Activated naive CD8-positive, alpha-beta T cell treated with anti-CD3 and anti-CD28 coated beads, Interleukin-2, amount 50 U/mL, for 16 hours (primary cell): Measurements from ENCODE around the gene SOX6.
"Not testable (repeated sequence)": the region's sequence is repeated elsewhere in the genome, so short reads cannot be mapped to it uniquely, and the experiment has no call there.

Experiments
- DNase-seq: peaks from one replicate; pipeline ENCODE4 v3.0.0-alpha.2; 2020; ENCODE audit warnings: low read depth, low spot score

Gene SOX6

DNA sequence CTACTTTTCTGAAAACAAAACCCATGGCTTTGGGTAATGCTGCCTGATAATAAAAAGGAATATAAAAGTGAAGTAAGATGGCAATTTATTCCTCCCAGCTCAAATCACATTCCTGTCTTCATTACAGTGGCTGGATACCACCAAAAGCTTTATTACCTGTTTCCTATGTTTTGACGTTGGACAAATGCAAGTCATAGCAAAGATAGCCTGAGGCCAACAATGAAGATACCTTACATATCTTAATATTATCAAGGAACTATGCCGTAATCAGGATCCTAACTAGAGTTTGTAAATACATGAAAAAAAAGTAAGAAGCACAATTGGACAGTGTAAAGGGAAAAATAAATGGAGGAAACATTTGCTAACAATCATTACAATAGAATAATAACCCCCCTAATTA, 202.4 kb downstream of the SOX6 start:
- DNase-seq: no peak

GRCh38 chr11:16151138-16151537, 205.2 kb downstream of the SOX6 start:
- DNase-seq: no peak

DNA sequence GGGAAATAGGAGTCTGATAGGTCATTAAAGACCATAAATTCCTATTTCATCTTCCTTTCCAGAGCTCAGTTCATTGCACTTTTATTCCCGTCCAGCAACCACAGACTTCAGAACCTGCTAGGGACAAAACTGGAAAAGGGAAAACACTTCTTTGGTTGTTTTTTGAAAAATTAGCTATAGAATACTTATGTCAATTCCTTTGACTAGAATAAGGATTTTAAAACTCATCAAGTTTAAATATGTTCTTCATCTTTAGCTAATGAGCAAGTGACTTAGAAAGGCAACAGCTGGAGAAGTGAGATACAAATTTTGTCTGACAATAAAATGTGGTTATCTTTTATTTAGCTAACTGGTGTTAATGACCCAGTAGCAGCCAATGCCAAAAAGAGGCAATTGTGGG, 206.9 kb downstream of the SOX6 start:
- DNase-seq: no peak

DNA sequence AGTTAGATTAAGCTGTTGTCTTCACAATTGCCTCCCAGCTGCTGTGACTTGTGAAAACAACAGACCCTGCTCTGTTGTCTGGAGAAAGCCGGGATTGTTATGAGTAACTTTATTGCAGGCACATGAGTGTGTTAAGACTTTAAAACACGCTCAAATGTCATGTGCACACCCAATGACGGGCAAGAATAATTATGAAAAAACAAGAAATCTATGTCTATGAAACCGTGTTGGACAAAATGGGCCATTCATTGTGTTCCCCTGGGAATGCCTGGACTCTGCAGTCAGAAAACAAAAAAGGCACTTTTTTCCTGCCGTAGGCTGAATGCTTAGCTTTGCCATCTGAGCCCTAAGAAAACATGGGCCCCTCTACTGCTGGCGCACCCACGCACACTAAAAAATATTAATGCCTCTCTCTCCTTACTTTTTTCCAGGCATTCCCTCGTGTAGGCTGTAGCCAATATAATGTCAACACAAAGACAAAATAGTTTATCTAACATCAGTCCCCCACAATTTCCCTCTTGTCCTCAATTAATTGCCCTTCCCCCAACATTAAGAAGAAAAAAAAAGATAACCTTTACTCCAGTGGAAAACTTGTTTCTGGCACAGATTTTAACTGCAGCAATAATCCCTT, 207.9 kb downstream of the SOX6 start:
- no peak for DNase-seq

DNA sequence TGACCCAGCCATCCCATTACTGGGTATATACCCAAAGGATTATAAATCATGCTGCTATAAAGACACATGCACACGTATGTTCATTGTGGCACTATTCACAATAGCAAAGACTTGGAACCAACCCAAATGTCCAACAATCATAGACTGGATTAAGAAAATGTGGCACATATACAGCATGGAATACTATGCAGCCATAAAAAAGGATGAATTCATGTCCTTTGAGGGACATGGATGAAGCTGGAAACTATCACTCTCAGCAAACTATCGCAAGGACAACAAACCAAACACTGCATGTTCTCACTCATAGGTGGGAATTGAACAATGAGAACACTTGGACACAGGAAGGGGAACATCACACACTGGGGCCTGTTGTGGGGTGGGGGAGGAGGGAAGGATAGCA, 209.4 kb downstream of the SOX6 start:
- not testable (repeated sequence) for DNase-seq

GRCh38 chr11:16141614-16142013, 214.7 kb downstream of the SOX6 start:
- not testable (repeated sequence) for DNase-seq

- not testable (repeated sequence) for DNase-seq
Observed at GRCh38 chr11:16141162-16141561, 215.2 kb downstream of the SOX6 start.

- no peak for DNase-seq
Observed at GRCh38 chr11:16136792-16137390, 219.5 kb downstream of the SOX6 start.

- no peak for DNase-seq
Observed at GRCh38 chr11:16133867-16134266, 222.5 kb downstream of the SOX6 start.

DNA sequence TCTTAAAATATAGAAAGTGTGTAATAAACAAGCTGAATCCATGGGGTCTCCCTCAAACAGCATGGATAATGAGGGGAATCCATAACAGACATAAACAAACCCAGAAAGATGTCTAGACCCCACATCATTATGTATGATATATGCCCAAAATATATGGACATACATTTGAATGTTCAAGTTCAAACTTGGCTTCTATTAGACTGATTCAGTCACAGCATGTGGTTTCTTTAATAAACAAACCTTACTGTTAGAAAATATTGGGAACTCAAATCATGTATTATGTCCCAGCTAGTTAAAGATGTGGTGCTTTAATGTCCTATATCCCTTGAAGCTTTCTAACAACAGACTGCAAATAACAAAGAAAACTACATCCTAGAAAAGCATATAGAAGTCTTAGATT, 228.6 kb downstream of the SOX6 start:
- DNase-seq: no peak

- DNase-seq: no peak
Observed at GRCh38 chr11:16126362-16126761, 230.0 kb downstream of the SOX6 start.

DNA sequence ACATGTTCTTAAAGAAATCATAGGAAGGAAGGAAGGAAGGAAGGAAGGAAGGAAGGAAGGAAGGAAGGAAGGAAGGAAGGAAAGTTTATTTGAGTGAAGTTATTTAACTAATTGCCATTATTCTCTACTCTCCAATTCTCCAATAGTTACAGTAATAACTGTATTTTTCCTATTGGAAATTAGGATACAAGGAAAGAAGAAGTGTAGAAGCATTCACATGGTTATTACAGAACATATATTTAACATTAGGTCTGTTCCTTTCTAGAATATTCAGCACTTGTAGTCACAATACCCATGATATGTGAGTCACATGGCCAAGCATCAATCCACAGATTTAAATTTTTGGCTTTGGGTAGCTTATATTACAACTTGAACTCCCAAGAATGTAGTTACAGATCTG, 230.6 kb downstream of the SOX6 start:
- DNase-seq: no peak

DNA sequence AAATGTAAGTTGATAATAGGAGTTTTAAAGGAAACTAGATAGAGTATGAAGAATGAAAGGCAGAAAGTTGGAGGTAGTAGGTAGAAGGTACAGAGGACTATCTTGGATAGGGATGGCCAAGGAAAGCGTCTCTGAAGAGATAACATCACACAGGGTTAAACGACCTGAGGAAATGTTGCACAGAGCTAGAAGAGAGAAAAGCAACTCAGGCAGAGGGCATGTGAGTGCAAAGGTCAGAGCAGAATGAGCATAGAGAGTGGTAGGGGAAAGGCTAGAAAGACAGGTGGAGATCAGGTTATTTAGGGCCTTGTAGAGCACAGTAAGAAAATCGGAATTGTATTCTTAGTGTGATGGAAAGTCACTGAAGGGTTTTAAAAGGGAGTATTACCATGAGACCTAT, 232.0 kb downstream of the SOX6 start:
- DNase-seq: no peak

- no peak for DNase-seq
Observed at GRCh38 chr11:16121853-16122252, 234.5 kb downstream of the SOX6 start.

DNA sequence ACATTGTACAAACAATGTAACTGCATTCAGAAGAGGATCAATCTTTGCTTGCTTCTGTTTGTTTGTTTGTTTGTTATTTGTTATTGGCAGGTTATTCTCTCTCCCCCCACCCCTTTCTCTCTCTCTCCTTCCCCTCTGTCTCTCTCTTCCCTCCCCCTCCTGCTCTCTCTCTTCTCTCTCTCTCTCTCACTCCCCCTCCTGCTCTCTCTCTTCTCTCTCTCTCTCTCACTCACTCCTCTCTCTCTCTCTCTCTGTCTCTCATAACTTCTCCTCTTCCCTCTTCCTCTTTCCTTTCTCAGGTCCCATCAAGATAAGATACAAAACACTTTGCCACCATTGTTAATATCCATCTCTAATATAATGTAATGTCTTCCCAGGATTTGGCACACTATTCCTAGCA, 236.3 kb downstream of the SOX6 start:
- no peak for DNase-seq

DNA sequence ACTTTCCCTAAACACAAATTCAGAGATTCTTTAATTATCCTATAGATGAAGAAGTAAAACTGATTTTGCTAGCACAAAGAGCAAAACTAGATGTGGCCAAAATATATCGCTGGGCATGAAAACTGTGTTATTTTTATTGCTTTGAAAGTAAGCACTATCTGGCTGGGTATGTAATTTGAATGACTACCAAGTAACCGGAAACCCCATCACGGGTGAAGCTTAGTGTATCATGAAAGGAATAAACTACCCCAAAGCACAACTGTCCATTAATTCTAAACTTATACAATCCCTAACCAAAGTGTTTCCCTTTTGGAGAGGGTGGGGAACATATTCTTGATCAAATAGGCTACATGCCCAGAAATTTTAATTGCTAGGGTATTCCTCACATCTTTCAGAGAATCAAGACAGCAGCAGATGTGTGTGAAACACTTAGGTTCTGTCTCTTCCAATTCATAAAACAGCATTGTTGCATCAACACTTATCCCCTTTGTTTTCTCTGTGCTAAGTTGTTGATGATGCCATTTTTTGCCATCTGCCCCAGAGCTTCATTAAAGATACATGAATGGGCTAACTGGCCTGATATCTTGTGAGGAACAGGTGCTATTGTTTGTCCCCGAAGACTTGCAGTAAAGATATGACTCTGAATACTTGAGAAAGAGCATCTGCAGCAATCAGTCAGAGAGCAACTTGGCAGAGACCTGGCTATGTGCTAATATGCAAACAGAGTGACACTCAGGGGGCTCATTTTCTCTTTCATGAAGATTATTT, 238.2 kb downstream of the SOX6 start:
- DNase-seq: no peak

- no peak for DNase-seq
Observed at GRCh38 chr11:16114978-16115871, 241.1 kb downstream of the SOX6 start.

- no peak for DNase-seq
Observed at GRCh38 chr11:16114431-16114830, 241.9 kb downstream of the SOX6 start.

- no peak for DNase-seq
Observed at GRCh38 chr11:16111690-16112089, 244.7 kb downstream of the SOX6 start.

DNA sequence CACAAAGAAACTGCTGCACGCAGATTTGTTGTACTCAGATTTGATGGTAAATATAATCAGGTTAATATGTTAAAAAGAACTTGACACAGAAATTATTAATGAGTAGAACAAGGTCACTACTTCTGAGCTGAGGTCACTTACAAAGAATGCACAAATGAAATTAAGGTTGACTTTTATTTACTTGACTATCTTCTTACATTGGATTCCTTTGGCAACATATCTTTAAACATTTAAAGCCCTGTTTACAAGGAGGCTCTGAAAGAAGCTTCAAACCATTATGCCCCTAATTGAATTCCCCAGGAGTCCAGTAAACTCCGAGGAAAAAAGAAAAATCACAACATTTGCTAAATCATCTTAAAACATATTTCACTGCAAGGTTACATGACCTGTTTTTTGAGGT, 245.5 kb downstream of the SOX6 start:
- DNase-seq: no peak

GRCh38 chr11:16099343-16099900, 256.9 kb downstream of the SOX6 start:
- no peak for DNase-seq
